B cell (primary cell): ENCODE measurements around the gene PSMC3IP. TPM values are rescaled to one million over a fixed set of nuclear protein-coding genes. Genes with fewer than 3 reads are reported as not detected.
A peak's percentile ranks its signal among the peaks of the same experiment; 100 is the strongest.
"Not testable (repeated sequence)": the region's sequence is repeated elsewhere in the genome, so short reads cannot be mapped to it uniquely, and the experiment has no call there.

Experiments
- ATAC-seq: fragments of 200-7000 bp; cut with Tn5 transposase; one replicate; pipeline ENCODE4 v1.10.0; 2021; ENCODE audit warnings: low read depth, mild to moderate bottlenecking, moderate number of reproducible peaks, moderate library complexity
- CTCF ChIA-PET: fragments of 350-600 bp; sonication (Branson Sonifier 250); formaldehyde crosslinking; loops from one replicate; lab custom pipeline; 2021; ENCODE audit warnings: antibody characterized with exemption, inconsistent platforms; lab: Charles Lee
- POLR2A ChIA-PET: fragments of 350-600 bp; sonication (Branson Sonifier 250); formaldehyde crosslinking; loops from one replicate; lab custom pipeline; 2021; ENCODE audit warnings: antibody characterized with exemption; lab: Charles Lee
- DNase-seq: peaks from one replicate; pipeline ENCODE4 v3.0.0; 2013
- H2AFZ ChIP-seq: 2 replicates; pipeline ENCODE4 v1.6.1; 2012; ENCODE audit warnings: mild to moderate bottlenecking, low read depth, low read length; ENCODE audit not compliant: insufficient read depth, poor library complexity, severe bottlenecking
- H3K27ac ChIP-seq, 2 donors: 1 replicate in 1 of 2; 2 replicates in 1 of 2; pipeline ENCODE4 v1.5.1; 2012 to 2013; ENCODE audit warnings: low read length in 2 of 2, mild to moderate bottlenecking in 2 of 2, moderate library complexity in 1 of 2
- H3K27me3 ChIP-seq, 4 experiments: fragments of 200-600 bp in 1 of 4; sonication (generic) in 1 of 4; replicated peaks in 1 of 4; 1 replicate in 2 of 4; 2 replicates in 2 of 4; pipeline versions ENCODE4 v1.6.1 to v1.7.0; 2013 to 2016; ENCODE audit warnings: low read length in 3 of 4, mild to moderate bottlenecking in 2 of 4, mixed read lengths in 1 of 4, moderate library complexity in 1 of 4; ENCODE audit not compliant: insufficient read depth in 4 of 4, control insufficient read depth in 3 of 4; ENCODE audit errors: control extremely low read depth in 1 of 4
- H3K36me3 ChIP-seq, 2 experiments: replicated peaks in 1 of 2; 1 replicate in 1 of 2; 2 replicates in 1 of 2; pipeline versions ENCODE4 v1.6.1 to v1.7.1; 2013; ENCODE audit warnings: low read length in 1 of 2; ENCODE audit not compliant: insufficient read depth in 2 of 2, control insufficient read depth in 1 of 2; ENCODE audit errors: control extremely low read depth in 1 of 2, extremely low read depth in 1 of 2
- H3K4me1 ChIP-seq, 2 donors: fragments of 200-600 bp in 1 of 2; sonication (generic) in 1 of 2; 1 replicate in 1 of 2; 2 replicates in 1 of 2; pipeline versions ENCODE4 v1.5.1 to v1.6.1; 2013 to 2017; ENCODE audit warnings: low read length in 2 of 2; ENCODE audit not compliant: control insufficient read depth in 2 of 2, insufficient read depth in 2 of 2
- H3K4me2 ChIP-seq: replicated peaks from 2 replicates; pipeline ENCODE3; 2012; ENCODE audit warnings: mild to moderate bottlenecking, low read depth, low read length; ENCODE audit not compliant: poor library complexity, severe bottlenecking
- H3K4me3 ChIP-seq, 5 experiments: fragments of 200-600 bp in 1 of 5; sonication (generic) in 1 of 5; 1 replicate in 3 of 5; 2 replicates in 2 of 5; pipeline versions ENCODE4 v1.5.1 to v1.7.0; 2011 to 2016; ENCODE audit warnings: low read length in 4 of 5, mild to moderate bottlenecking in 4 of 5, low read depth in 2 of 5, control low read depth in 1 of 5, moderate library complexity in 1 of 5; ENCODE audit not compliant: insufficient read depth in 1 of 5; ENCODE audit errors: control extremely low read depth in 1 of 5, extremely low read depth in 1 of 5
- H3K79me2 ChIP-seq: fragments of 200-600 bp; sonication (generic); one replicate; pipeline ENCODE4 v1.6.0; 2016; ENCODE audit warnings: low read length; ENCODE audit not compliant: control insufficient read depth, insufficient read depth
- H3K9ac ChIP-seq: fragments of 200-600 bp; sonication (generic); 2 replicates; pipeline ENCODE4 v1.6.1; 2017; ENCODE audit warnings: mild to moderate bottlenecking, low read length, moderate library complexity
- H3K9me3 ChIP-seq, 3 donors: one replicate each; pipeline versions ENCODE4 v1.6.1 to v1.7.1; 2013; ENCODE audit warnings: low read length in 2 of 3; ENCODE audit not compliant: control insufficient read depth in 2 of 3, insufficient read depth in 1 of 3; ENCODE audit errors: control extremely low read depth in 1 of 3
- H4K20me1 ChIP-seq: 2 replicates; pipeline ENCODE4 v1.6.0; 2012; ENCODE audit warnings: mild to moderate bottlenecking, low read length; ENCODE audit not compliant: insufficient read depth, control insufficient read depth, poor library complexity, severe bottlenecking
- H3K27ac Mint-ChIP-seq: one replicate; pipeline ENCODE4 v1.8.0; 2021; ENCODE audit warnings: mixed read lengths
- H3K27me3 Mint-ChIP-seq: one replicate; pipeline ENCODE4 v1.8.0; 2021; ENCODE audit warnings: mixed read lengths
- H3K4me1 Mint-ChIP-seq: one replicate; pipeline ENCODE4 v1.8.0; 2021; ENCODE audit warnings: mixed read lengths
- H3K4me3 Mint-ChIP-seq: one replicate; pipeline ENCODE4 v1.8.0; 2021; ENCODE audit warnings: mixed read lengths
- H3K9me3 Mint-ChIP-seq: one replicate; pipeline ENCODE4 v1.8.0; 2022; ENCODE audit warnings: mixed read lengths; ENCODE audit not compliant: insufficient read depth
- EZH2 ChIP-seq: IDR thresholded peaks from 2 replicates; pipeline ENCODE4 v1.6.1; 2012; ENCODE audit warnings: borderline replicate concordance, low read depth, mild to moderate bottlenecking, moderate library complexity, low read length; ENCODE audit not compliant: insufficient read depth, poor library complexity, severe bottlenecking
- WGBS: methylation state at CpG from one replicate; pipeline ENCODE4 v1.1.5; 2013; ENCODE audit warnings: missing lambda C conversion rate; ENCODE audit not compliant: insufficient coverage; 5-methylcytosine and 5-hydroxymethylcytosine counted together
- intact Hi-C: fragments of 100-400 bp; cut with micrococcal nuclease; formaldehyde crosslinking; loops from one replicate; pipeline ENCODE4 v1.10.0; 2022
- polyA plus RNA-seq: library from polyadenylated mRNA; depleted of rRNA; stranded (reverse); fragments of >200 nt; gene quantifications from 2 replicates; pipeline ENCODE4 v1.2.3, GENCODE V29; 2012
- total RNA-seq, 2 donors: library from RNA; stranded (reverse); fragments of 120-200 nt in 1 of 2; gene quantifications; 1 replicate in 1 of 2; 2 replicates in 1 of 2; pipeline versions ENCODE4 v1.2.3 to v1.2.4, GENCODE V29; 2013 to 2022
- TF ChIP-seq, protein P1 (sequence below): fragments of 200-600 bp; IDR thresholded peaks from one replicate; pipeline ENCODE4 v1.8.0; 2022; ENCODE audit warnings: antibody characterized with exemption, mild to moderate bottlenecking

PSMC3IP gene
- total and polyA plus RNA-seq, 2 donors (not counting 1 experiment from before 2014, with no cell fraction given): 2.8 to 10.4 TPM

- intact Hi-C loops: loop anchor here (5.0 kb wide), 1 partner anchor 270 kb away; the partner anchor contains the start of gene BECN1
- H3K9me3 ChIP-seq, DNase-seq, H3K36me3 ChIP-seq, H4K20me1 ChIP-seq, CTCF ChIA-PET, H3K9me3 Mint-ChIP-seq, H3K27me3 ChIP-seq, POLR2A ChIA-PET, H2AFZ ChIP-seq, H3K27me3 Mint-ChIP-seq, ATAC-seq: not testable (repeated sequence)
- Histone ChIP-seq H3K27ac (peak within 1 kb of the TSS in 1 of 2 donors; percentile 96), H3K9ac (peak within 1 kb of the TSS; percentile 88), H3K4me1 (peaks cover 25 to 42% of the 10 kb centered on the region in 2 donors), H3K4me2 (peak within 1 kb of the TSS; percentile 97), H3K79me2 (peaks cover 17% of the 10 kb centered on the region), H3K4me3 (peak within 1 kb of the TSS in 2 of 5 experiments; percentile 89 to 99)
- Mint-ChIP-seq H3K27ac (peak within 1 kb of the TSS; percentile 98), H3K4me1 (peaks cover 32% of the 10 kb centered on the region), H3K4me3 (peak within 1 kb of the TSS; percentile 96)
- WGBS: 100% methylated on average over 5 of the region's 15 CpGs
These were observed 24.8 kb downstream of the PSMC3IP start, which contains the start of gene HSD17B1 for GRCh38 chr17:42552736-42553135. HSD17B1 (plus strand) TSS chr17:42552923; CDS start chr17:42552934, 11 bp downstream.

GRCh38 chr17:42548993-42549755, 28.4 kb downstream of the PSMC3IP start:
- 92% methylated on average over 6 of the region's 14 CpGs for WGBS
- ChIA-PET POLR2A (interaction anchor here (0.6 to 2.1 kb wide), 7 partner anchors 13 to 275 kb away, joined by 3 to 12 read pairs (median 6); partner anchors contain the start of genes BECN1, MLX, NAGLU and PSMC3IP), CTCF (interaction anchor here (0.5 to 3.0 kb wide), 13 partner anchors 10 to 580 kb away, joined by 3 to 39 read pairs (median 5); partner anchors contain the start of genes MLX, NAGLU, PSMC3IP and STAT3)
- Histone ChIP-seq H3K4me3 (peak overlapping the region; percentile 15 to 66 (median 48)), H3K36me3 (peaks cover 0 to 2% of the 10 kb centered on the region in 2 experiments), H3K4me1 (peaks cover 18 to 27% of the 10 kb centered on the region in 2 donors), H4K20me1 (peaks cover 15% of the 10 kb centered on the region), H3K9me3 (no peaks in the 10 kb centered on the region), H2AFZ (no peak overlapping the region), H3K4me2 (peak overlapping the region; percentile 80), H3K9ac (peak overlapping the region; percentile 62), H3K27me3 (no peaks in the 10 kb centered on the region), H3K79me2 (peaks cover 8% of the 10 kb centered on the region), H3K27ac (no peak overlapping the region)
- intact Hi-C loops: loop anchor here (1.0 kb wide), 5 partner anchors 13 to 29 kb away; partner anchors contain the start of genes COASY, MLX and NAGLU
- H3K9me3 Mint-ChIP-seq: no peaks in the 10 kb centered on the region
- H3K27me3 Mint-ChIP-seq: no peaks in the 10 kb centered on the region
- H3K4me1 Mint-ChIP-seq: peaks cover 23% of the 10 kb centered on the region
- peak overlapping the region; percentile 50 for H3K27ac Mint-ChIP-seq
- TF ChIP-seq, protein P1, sequence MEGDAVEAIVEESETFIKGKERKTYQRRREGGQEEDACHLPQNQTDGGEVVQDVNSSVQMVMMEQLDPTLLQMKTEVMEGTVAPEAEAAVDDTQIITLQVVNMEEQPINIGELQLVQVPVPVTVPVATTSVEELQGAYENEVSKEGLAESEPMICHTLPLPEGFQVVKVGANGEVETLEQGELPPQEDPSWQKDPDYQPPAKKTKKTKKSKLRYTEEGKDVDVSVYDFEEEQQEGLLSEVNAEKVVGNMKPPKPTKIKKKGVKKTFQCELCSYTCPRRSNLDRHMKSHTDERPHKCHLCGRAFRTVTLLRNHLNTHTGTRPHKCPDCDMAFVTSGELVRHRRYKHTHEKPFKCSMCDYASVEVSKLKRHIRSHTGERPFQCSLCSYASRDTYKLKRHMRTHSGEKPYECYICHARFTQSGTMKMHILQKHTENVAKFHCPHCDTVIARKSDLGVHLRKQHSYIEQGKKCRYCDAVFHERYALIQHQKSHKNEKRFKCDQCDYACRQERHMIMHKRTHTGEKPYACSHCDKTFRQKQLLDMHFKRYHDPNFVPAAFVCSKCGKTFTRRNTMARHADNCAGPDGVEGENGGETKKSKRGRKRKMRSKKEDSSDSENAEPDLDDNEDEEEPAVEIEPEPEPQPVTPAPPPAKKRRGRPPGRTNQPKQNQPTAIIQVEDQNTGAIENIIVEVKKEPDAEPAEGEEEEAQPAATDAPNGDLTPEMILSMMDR: no peak
- no peak for TF ChIP-seq EZH2
- DNase-seq: no peak
- H3K4me3 Mint-ChIP-seq: peak overlapping the region; percentile 74
- ATAC-seq: no peak
